Measurements from ENCODE around the gene ATAD3A.

The ATAD3A gene

GRCh38 chr1:1578371-1578940, 66.5 kb downstream of the ATAD3A start:
- H3K4me1 Mint-ChIP-seq, result peaks cover 15% of the 10 kb centered on the region
- H3K27ac Mint-ChIP-seq, result no peak overlapping the region
- no peak for DNase-seq
- H3K27me3 Mint-ChIP-seq, result peaks cover 59% of the 10 kb centered on the region
- CTCF ChIA-PET, result interaction anchor here (1.2 kb wide), 1 partner anchor 8 kb away, joined by 3 read pairs; no protein-coding TSS in a partner anchor
- H3K9me3 Mint-ChIP-seq, result no peaks in the 10 kb centered on the region
- no peak overlapping the region for H3K4me3 Mint-ChIP-seq
- peaks cover 5% of the 10 kb centered on the region for H3K36me3 Mint-ChIP-seq

- Mint-ChIP-seq H3K4me3 (no peak overlapping the region), H3K36me3 (no peaks in the 10 kb centered on the region), H3K9me3 (no peaks in the 10 kb centered on the region), H3K4me1 (peaks cover 6% of the 10 kb centered on the region), H3K27ac (no peak overlapping the region), H3K27me3 (peaks cover 62% of the 10 kb centered on the region)
- CTCF ChIA-PET, result no interaction called here
- no peak for DNase-seq
Observed at GRCh38 chr1:1582585-1583346, 70.8 kb downstream of the ATAD3A start.

GRCh38 chr1:1583347-1584010, 71.5 kb downstream of the ATAD3A start:
- no peak overlapping the region for H3K27ac Mint-ChIP-seq
- CTCF ChIA-PET, result no interaction called here
- no peak for DNase-seq
- H3K4me3 Mint-ChIP-seq, result no peak overlapping the region
- H3K27me3 Mint-ChIP-seq, result peaks cover 57% of the 10 kb centered on the region
- H3K4me1 Mint-ChIP-seq, result peaks cover 6% of the 10 kb centered on the region
- no peaks in the 10 kb centered on the region for H3K9me3 Mint-ChIP-seq
- no peaks in the 10 kb centered on the region for H3K36me3 Mint-ChIP-seq
